ENCODE measurements around the gene PGBD4.
A peak's percentile ranks its signal among the peaks of the same experiment; 100 is the strongest.

PGBD4 gene

DNA sequence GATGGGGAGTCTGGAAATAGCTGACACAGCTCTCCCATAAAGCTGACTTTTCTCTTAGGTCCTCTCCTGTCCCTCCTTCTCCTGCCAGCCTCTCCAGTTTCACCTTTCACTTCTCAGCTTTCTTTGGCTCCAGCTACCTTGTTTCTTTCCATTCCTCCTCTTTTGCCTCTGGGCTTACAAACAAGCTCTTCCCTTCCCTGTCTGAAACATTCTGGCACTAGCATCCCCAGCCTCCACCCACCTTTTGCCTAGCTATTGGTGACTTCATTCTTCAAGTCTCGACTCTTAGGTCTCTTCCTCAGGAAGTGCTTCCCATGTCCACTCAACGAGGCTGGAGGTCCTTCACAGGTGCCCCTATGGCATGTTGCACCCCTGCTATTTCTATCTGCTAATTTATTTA is 42.4 kb upstream of the PGBD4 start:
- no peaks in the 10 kb centered on the region for H3K36me3 ChIP-seq (ENCODE audit: control insufficient read depth in 1 of 2, insufficient read depth in 2 of 2, low read length in 2 of 2)
- no peaks in the 10 kb centered on the region for H3K27me3 ChIP-seq (ENCODE audit: insufficient read depth, low read length)
- no peak overlapping the region for H2AK5ac ChIP-seq (ENCODE audit: low read length)
- no peak overlapping the region for H3K4me3 ChIP-seq (ENCODE audit: low read depth, low read length)
- no peak overlapping the region for H3K9ac ChIP-seq (ENCODE audit: low read length)
- no peak overlapping the region for H3K18ac ChIP-seq (ENCODE audit: low read length)
- no peak overlapping the region for H4K91ac ChIP-seq (ENCODE audit: low read depth, low read length)
- H2AFZ ChIP-seq (ENCODE audit: insufficient read depth, low read length, poor library complexity), result no peak overlapping the region
- H2BK5ac ChIP-seq (ENCODE audit: low read depth, low read length, poor library complexity), result no peak overlapping the region
- no peaks in the 10 kb centered on the region for H3K4me1 ChIP-seq (ENCODE audit: control insufficient read depth in 1 of 2, insufficient read depth in 2 of 2, low read length in 2 of 2)
- WGBS (ENCODE audit: extremely low coverage, insufficient coverage, insufficient read length), result no CpG with 5 or more reads among the region's 2 CpGs
- no peaks in the 10 kb centered on the region for H3K79me2 ChIP-seq (ENCODE audit: control insufficient read depth, insufficient read depth, low read length, poor library complexity)
- no peaks in the 10 kb centered on the region for H3K9me3 ChIP-seq (ENCODE audit: insufficient read depth, low read depth, low read length)
- no peak overlapping the region for H3K4me2 ChIP-seq (ENCODE audit: low read length)
- no peak overlapping the region for H3K4ac ChIP-seq (ENCODE audit: low read depth, low read length)
- H3K79me1 ChIP-seq (ENCODE audit: low read length), result no peaks in the 10 kb centered on the region
- no peak overlapping the region for H3K14ac ChIP-seq (ENCODE audit: low read length)
- no peak overlapping the region for H3K27ac ChIP-seq (ENCODE audit: low read depth, low read length)
- H2BK12ac ChIP-seq (ENCODE audit: low read length), result no peak overlapping the region
- H4K8ac ChIP-seq (ENCODE audit: low read depth, low read length), result no peak overlapping the region
- DNase-seq, result peak; percentile 61 to 75
- H2BK120ac ChIP-seq (ENCODE audit: insufficient read depth, low read length, poor library complexity), result no peak overlapping the region
- H3K23ac ChIP-seq (ENCODE audit: low read length), result no peak overlapping the region
- H4K12ac ChIP-seq (ENCODE audit: low read depth, low read length), result no peak overlapping the region

DNA sequence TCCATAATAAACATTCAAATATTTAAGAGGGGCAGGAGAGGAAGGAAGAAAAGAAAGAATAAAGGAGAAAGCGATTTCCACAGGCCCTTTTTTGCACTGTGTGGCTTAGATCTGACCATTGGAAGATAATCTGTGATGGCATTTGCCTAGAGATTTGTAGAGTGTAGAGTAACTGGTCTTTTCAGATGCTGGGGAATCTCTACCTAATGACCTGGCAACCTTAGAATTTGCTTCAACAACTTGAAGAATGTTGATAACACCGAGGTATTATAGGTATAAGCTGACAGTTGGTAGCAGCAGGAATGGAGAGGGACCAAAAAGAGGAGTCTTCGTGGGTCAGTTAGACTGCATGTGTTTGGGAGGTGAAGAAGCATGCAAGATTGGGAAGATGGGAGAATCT is 41.9 kb upstream of the PGBD4 start:
- Histone ChIP-seq H3K4me2 (ENCODE audit: low read length) (no peak overlapping the region), H3K4me1 (ENCODE audit: control insufficient read depth in 1 of 2, insufficient read depth in 2 of 2, low read length in 2 of 2) (no peaks in the 10 kb centered on the region), H2AK5ac (ENCODE audit: low read length) (no peak overlapping the region), H3K27me3 (ENCODE audit: insufficient read depth, low read length) (no peaks in the 10 kb centered on the region), H3K23ac (ENCODE audit: low read length) (no peak overlapping the region), H4K8ac (ENCODE audit: low read depth, low read length) (no peak overlapping the region), H3K4ac (ENCODE audit: low read depth, low read length) (no peak overlapping the region), H3K36me3 (ENCODE audit: control insufficient read depth in 1 of 2, insufficient read depth in 2 of 2, low read length in 2 of 2) (no peaks in the 10 kb centered on the region), H3K18ac (ENCODE audit: low read length) (no peak overlapping the region), H3K4me3 (ENCODE audit: low read depth, low read length) (no peak overlapping the region), H2AFZ (ENCODE audit: insufficient read depth, low read length, poor library complexity) (no peak overlapping the region), H3K79me1 (ENCODE audit: low read length) (no peaks in the 10 kb centered on the region), H3K79me2 (ENCODE audit: control insufficient read depth, insufficient read depth, low read length, poor library complexity) (no peaks in the 10 kb centered on the region), H4K91ac (ENCODE audit: low read depth, low read length) (no peak overlapping the region), H3K9me3 (ENCODE audit: insufficient read depth, low read depth, low read length) (no peaks in the 10 kb centered on the region), H2BK5ac (ENCODE audit: low read depth, low read length, poor library complexity) (no peak overlapping the region), H4K12ac (ENCODE audit: low read depth, low read length) (no peak overlapping the region), H3K9ac (ENCODE audit: low read length) (no peak overlapping the region), H2BK120ac (ENCODE audit: insufficient read depth, low read length, poor library complexity) (no peak overlapping the region), H3K14ac (ENCODE audit: low read length) (no peak overlapping the region), H2BK12ac (ENCODE audit: low read length) (no peak overlapping the region), H3K27ac (ENCODE audit: low read depth, low read length) (no peak overlapping the region)
- no CpG with 5 or more reads among the region's 3 CpGs for WGBS (ENCODE audit: extremely low coverage, insufficient coverage, insufficient read length)
- peak; percentile 58 to 92 for DNase-seq

DNA sequence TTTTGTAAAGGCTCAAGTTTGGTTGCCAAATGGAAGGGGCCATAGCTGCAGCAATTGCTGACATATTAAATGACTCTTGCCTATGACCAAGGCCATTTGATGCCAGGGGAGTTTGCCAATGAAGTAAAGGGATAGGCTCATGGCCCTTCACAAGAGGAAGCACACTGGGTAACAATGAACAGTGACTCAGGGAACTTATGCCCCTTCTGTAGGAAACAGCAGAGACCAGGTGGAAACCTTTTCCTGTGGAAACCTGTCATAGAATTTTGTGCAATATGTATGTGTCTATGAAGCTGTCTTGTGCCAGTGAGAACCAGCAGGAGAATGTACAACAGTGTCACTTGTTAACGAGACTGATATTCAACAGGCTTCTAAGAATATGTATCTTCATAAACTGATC is 37.4 kb upstream of the PGBD4 start:
- Histone ChIP-seq H2AFZ (ENCODE audit: insufficient read depth, low read length, poor library complexity) (no peak overlapping the region), H3K4ac (ENCODE audit: low read depth, low read length) (no peak overlapping the region), H3K14ac (ENCODE audit: low read length) (no peak overlapping the region), H3K4me3 (ENCODE audit: low read depth, low read length) (no peak overlapping the region), H4K91ac (ENCODE audit: low read depth, low read length) (no peak overlapping the region), H2BK5ac (ENCODE audit: low read depth, low read length, poor library complexity) (no peak overlapping the region), H2BK120ac (ENCODE audit: insufficient read depth, low read length, poor library complexity) (no peak overlapping the region), H3K9ac (ENCODE audit: low read length) (no peak overlapping the region), H3K79me2 (ENCODE audit: control insufficient read depth, insufficient read depth, low read length, poor library complexity) (no peaks in the 10 kb centered on the region), H3K9me3 (ENCODE audit: insufficient read depth, low read depth, low read length) (no peaks in the 10 kb centered on the region), H4K12ac (ENCODE audit: low read depth, low read length) (no peak overlapping the region), H2BK12ac (ENCODE audit: low read length) (no peak overlapping the region), H3K36me3 (ENCODE audit: control insufficient read depth in 1 of 2, insufficient read depth in 2 of 2, low read length in 2 of 2) (no peaks in the 10 kb centered on the region), H3K79me1 (ENCODE audit: low read length) (no peaks in the 10 kb centered on the region), H4K8ac (ENCODE audit: low read depth, low read length) (no peak overlapping the region), H3K4me2 (ENCODE audit: low read length) (no peak overlapping the region), H3K27me3 (ENCODE audit: insufficient read depth, low read length) (no peaks in the 10 kb centered on the region), H3K4me1 (ENCODE audit: control insufficient read depth in 1 of 2, insufficient read depth in 2 of 2, low read length in 2 of 2) (no peaks in the 10 kb centered on the region), H2AK5ac (ENCODE audit: low read length) (no peak overlapping the region), H3K18ac (ENCODE audit: low read length) (no peak overlapping the region), H3K23ac (ENCODE audit: low read length) (no peak overlapping the region), H3K27ac (ENCODE audit: low read depth, low read length) (no peak overlapping the region)
- DNase-seq, result no peak
- WGBS (ENCODE audit: extremely low coverage, insufficient coverage, insufficient read length), result no CpG with 5 or more reads among the region's 1 CpG

DNA sequence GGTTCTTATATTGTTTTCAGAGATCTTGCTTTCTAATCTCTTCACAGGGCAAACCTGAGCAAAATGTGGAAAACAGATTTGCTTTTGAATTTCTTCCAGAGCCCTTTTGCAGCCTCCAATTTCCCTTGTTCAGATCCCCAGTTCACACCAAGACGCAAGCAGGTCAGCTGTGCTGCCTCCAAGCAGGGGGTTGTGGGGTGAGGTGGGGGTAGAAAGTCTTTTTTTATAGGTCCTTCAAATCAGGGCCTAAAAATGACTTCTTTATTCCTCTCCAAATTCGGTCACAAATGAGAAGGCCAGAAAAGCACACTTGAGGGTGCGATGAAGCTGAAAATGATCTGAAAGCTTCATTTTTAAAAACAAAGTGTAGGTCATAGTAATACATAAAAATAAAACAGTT is 36.6 kb upstream of the PGBD4 start:
- no peaks in the 10 kb centered on the region for H3K4me1 ChIP-seq (ENCODE audit: control insufficient read depth in 1 of 2, insufficient read depth in 2 of 2, low read length in 2 of 2)
- no peaks in the 10 kb centered on the region for H3K79me1 ChIP-seq (ENCODE audit: low read length)
- H4K8ac ChIP-seq (ENCODE audit: low read depth, low read length), result no peak overlapping the region
- H2BK12ac ChIP-seq (ENCODE audit: low read length), result no peak overlapping the region
- no peak for DNase-seq
- H3K4me3 ChIP-seq (ENCODE audit: low read depth, low read length), result no peak overlapping the region
- H2AFZ ChIP-seq (ENCODE audit: insufficient read depth, low read length, poor library complexity), result no peak overlapping the region
- no CpG with 5 or more reads among the region's 3 CpGs for WGBS (ENCODE audit: extremely low coverage, insufficient coverage, insufficient read length)
- H3K4me2 ChIP-seq (ENCODE audit: low read length), result no peak overlapping the region
- no peaks in the 10 kb centered on the region for H3K9me3 ChIP-seq (ENCODE audit: insufficient read depth, low read depth, low read length)
- no peak overlapping the region for H4K12ac ChIP-seq (ENCODE audit: low read depth, low read length)
- no peak overlapping the region for H2BK120ac ChIP-seq (ENCODE audit: insufficient read depth, low read length, poor library complexity)
- no peak overlapping the region for H3K18ac ChIP-seq (ENCODE audit: low read length)
- no peak overlapping the region for H3K14ac ChIP-seq (ENCODE audit: low read length)
- no peaks in the 10 kb centered on the region for H3K27me3 ChIP-seq (ENCODE audit: insufficient read depth, low read length)
- no peaks in the 10 kb centered on the region for H3K79me2 ChIP-seq (ENCODE audit: control insufficient read depth, insufficient read depth, low read length, poor library complexity)
- H3K36me3 ChIP-seq (ENCODE audit: control insufficient read depth in 1 of 2, insufficient read depth in 2 of 2, low read length in 2 of 2), result no peaks in the 10 kb centered on the region
- no peak overlapping the region for H2AK5ac ChIP-seq (ENCODE audit: low read length)
- H3K23ac ChIP-seq (ENCODE audit: low read length), result no peak overlapping the region
- H2BK5ac ChIP-seq (ENCODE audit: low read depth, low read length, poor library complexity), result no peak overlapping the region
- no peak overlapping the region for H3K4ac ChIP-seq (ENCODE audit: low read depth, low read length)
- no peak overlapping the region for H3K27ac ChIP-seq (ENCODE audit: low read depth, low read length)
- H3K9ac ChIP-seq (ENCODE audit: low read length), result no peak overlapping the region
- no peak overlapping the region for H4K91ac ChIP-seq (ENCODE audit: low read depth, low read length)

All from trophoblast cell (in vitro differentiated cells and primary cell).